GM21528 (cell line): ENCODE measurements around the gene HOXC11.

Experiments used
- ATAC-seq: cut with Tn5 transposase; IDR thresholded peaks from one replicate; pipeline ENCODE4 v1.9.1; 2021; ENCODE audit warnings: mild to moderate bottlenecking, moderate library complexity; ENCODE audit not compliant: unreplicated experiment, low FRiP score

The HOXC11 gene

GRCh38 chr12:54018468-54018984 is 45.6 kb downstream of the HOXC11 start:
- no peak for ATAC-seq

GRCh38 chr12:54019091-54019811 is 46.3 kb downstream of the HOXC11 start:
- ATAC-seq: no peak

- no peak for ATAC-seq
Measured at GRCh38 chr12:54019924-54020590, 47.1 kb downstream of the HOXC11 start.

- no peak for ATAC-seq
Measured at GRCh38 chr12:54020591-54021405, 47.9 kb downstream of the HOXC11 start.

GRCh38 chr12:54021432-54022013 is 48.6 kb downstream of the HOXC11 start:
- no peak for ATAC-seq

- no peak for ATAC-seq
Measured at GRCh38 chr12:54022960-54023884, 50.3 kb downstream of the HOXC11 start.

- no peak for ATAC-seq
Measured at GRCh38 chr12:54024127-54024526, 51.2 kb downstream of the HOXC11 start.

- ATAC-seq: no peak
Measured at GRCh38 chr12:54024581-54025305, 51.8 kb downstream of the HOXC11 start.

- no peak for ATAC-seq
Measured at GRCh38 chr12:54025499-54026405, 52.8 kb downstream of the HOXC11 start.

- no peak for ATAC-seq
Measured at GRCh38 chr12:54026640-54027441, 53.9 kb downstream of the HOXC11 start.
